HG02885 (cell line): ENCODE measurements around the gene OVOL2.
"Not testable (repeated sequence)": the region's sequence is repeated elsewhere in the genome, so short reads cannot be mapped to it uniquely, and the experiment has no call there.

Experiments used
- ATAC-seq: cut with Tn5 transposase; IDR thresholded peaks from one replicate; pipeline ENCODE4 v1.9.1; 2021; ENCODE audit warnings: mild to moderate bottlenecking; ENCODE audit not compliant: unreplicated experiment, poor library complexity

Gene OVOL2

GRCh38 chr20:18058661-18059467 is 1.1 kb upstream of the OVOL2 start:
- ATAC-seq = no peak

- no peak for ATAC-seq
These were observed 256 bp upstream of the OVOL2 start for GRCh38 chr20:18057994-18058349.

GRCh38 chr20:18056174-18057100 is 1.3 kb downstream of the OVOL2 start:
- no peak for ATAC-seq

- ATAC-seq = no peak
These were observed 2.5 kb downstream of the OVOL2 start for GRCh38 chr20:18055261-18055660.

GRCh38 chr20:18052856-18053255 is 4.9 kb downstream of the OVOL2 start:
- no peak for ATAC-seq

GRCh38 chr20:18050628-18051027 is 7.1 kb downstream of the OVOL2 start:
- no peak for ATAC-seq

GRCh38 chr20:18048176-18048575 is 9.5 kb downstream of the OVOL2 start:
- ATAC-seq = no peak

GRCh38 chr20:18046535-18046934 is 11.2 kb downstream of the OVOL2 start:
- no peak for ATAC-seq

GRCh38 chr20:18042229-18042628 is 15.5 kb downstream of the OVOL2 start:
- ATAC-seq = no peak

- no peak for ATAC-seq
These were observed 16.3 kb downstream of the OVOL2 start for GRCh38 chr20:18041462-18041861.

- ATAC-seq = no peak
These were observed 18.7 kb downstream of the OVOL2 start for GRCh38 chr20:18039063-18039462.

- no peak for ATAC-seq
These were observed 23.7 kb downstream of the OVOL2 start for GRCh38 chr20:18034039-18034438.

- no peak for ATAC-seq
These were observed 24.5 kb downstream of the OVOL2 start for GRCh38 chr20:18032977-18033892.

GRCh38 chr20:18031888-18032509 is 25.7 kb downstream of the OVOL2 start:
- no peak for ATAC-seq

GRCh38 chr20:18031050-18031449 is 26.7 kb downstream of the OVOL2 start:
- no peak for ATAC-seq

GRCh38 chr20:18030020-18030419 is 27.7 kb downstream of the OVOL2 start:
- no peak for ATAC-seq

- not testable (repeated sequence) for ATAC-seq
These were observed 30.7 kb downstream of the OVOL2 start for GRCh38 chr20:18027011-18027410.

GRCh38 chr20:18024606-18025127 is 33.0 kb downstream of the OVOL2 start:
- no peak for ATAC-seq

- no peak for ATAC-seq
These were observed 36.8 kb downstream of the OVOL2 start for GRCh38 chr20:18020931-18021330.

GRCh38 chr20:18019068-18019467 is 38.6 kb downstream of the OVOL2 start:
- ATAC-seq = peak; percentile 69
